ENCODE measurements around the gene SLC39A8.

DNA sequence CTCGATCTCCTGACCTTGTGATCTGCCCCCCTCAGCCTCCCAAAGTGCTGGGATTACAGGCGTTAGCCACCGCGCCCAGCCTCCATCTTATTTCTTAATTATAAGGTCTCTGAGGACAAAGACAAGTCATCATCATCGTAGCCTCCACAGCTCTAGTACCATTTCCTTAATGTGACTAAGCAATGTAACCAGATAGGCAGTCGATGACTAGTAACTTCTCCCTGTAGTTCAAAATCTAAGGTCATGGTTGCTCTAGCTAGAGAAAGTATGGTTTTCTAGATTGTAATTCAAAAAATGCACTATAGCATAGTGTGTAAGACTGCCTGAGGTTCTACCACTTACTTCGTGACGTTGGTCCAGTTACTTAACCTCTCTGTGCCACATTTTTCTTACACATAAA, 6.9 kb downstream of the SLC39A8 start:
- TF ChIP-seq, protein P1, sequence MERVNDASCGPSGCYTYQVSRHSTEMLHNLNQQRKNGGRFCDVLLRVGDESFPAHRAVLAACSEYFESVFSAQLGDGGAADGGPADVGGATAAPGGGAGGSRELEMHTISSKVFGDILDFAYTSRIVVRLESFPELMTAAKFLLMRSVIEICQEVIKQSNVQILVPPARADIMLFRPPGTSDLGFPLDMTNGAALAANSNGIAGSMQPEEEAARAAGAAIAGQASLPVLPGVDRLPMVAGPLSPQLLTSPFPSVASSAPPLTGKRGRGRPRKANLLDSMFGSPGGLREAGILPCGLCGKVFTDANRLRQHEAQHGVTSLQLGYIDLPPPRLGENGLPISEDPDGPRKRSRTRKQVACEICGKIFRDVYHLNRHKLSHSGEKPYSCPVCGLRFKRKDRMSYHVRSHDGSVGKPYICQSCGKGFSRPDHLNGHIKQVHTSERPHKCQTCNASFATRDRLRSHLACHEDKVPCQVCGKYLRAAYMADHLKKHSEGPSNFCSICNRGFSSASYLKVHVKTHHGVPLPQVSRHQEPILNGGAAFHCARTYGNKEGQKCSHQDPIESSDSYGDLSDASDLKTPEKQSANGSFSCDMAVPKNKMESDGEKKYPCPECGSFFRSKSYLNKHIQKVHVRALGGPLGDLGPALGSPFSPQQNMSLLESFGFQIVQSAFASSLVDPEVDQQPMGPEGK (CRISPR knock-in tag; IDR thresholded peaks at IDR 0.05; ENCODE audit: borderline replicate concordance): no peak
- TF ChIP-seq ISL1 (CRISPR knock-in tag; IDR thresholded peaks at IDR 0.05) (no peak), ZNF70 (CRISPR knock-in tag; IDR thresholded peaks at IDR 0.05) (no peak), ZC3H10 (CRISPR knock-in tag; IDR thresholded peaks at IDR 0.05) (no peak), ZFP3 (CRISPR knock-in tag; IDR thresholded peaks at IDR 0.05) (no peak), ZNF565 (CRISPR knock-in tag; conservative IDR thresholded peaks at IDR 0.05; ENCODE audit: low read depth) (no peak), GLIS3 (CRISPR knock-in tag; IDR thresholded peaks at IDR 0.05) (no peak), ZNF8 (CRISPR knock-in tag; IDR thresholded peaks at IDR 0.05) (no peak), SNAI2 (CRISPR knock-in tag; IDR thresholded peaks at IDR 0.05) (no peak), TOX (CRISPR knock-in tag; IDR thresholded peaks at IDR 0.05; ENCODE audit: borderline replicate concordance) (no peak), RARB (CRISPR knock-in tag; IDR thresholded peaks at IDR 0.05) (no peak)
- TF ChIP-seq, protein P2, sequence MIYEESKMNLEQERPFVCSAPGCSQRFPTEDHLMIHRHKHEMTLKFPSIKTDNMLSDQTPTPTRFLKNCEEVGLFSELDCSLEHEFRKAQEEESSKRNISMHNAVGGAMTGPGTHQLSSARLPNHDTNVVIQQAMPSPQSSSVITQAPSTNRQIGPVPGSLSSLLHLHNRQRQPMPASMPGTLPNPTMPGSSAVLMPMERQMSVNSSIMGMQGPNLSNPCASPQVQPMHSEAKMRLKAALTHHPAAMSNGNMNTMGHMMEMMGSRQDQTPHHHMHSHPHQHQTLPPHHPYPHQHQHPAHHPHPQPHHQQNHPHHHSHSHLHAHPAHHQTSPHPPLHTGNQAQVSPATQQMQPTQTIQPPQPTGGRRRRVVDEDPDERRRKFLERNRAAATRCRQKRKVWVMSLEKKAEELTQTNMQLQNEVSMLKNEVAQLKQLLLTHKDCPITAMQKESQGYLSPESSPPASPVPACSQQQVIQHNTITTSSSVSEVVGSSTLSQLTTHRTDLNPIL (CRISPR knock-in tag; IDR thresholded peaks at IDR 0.05; ENCODE audit: low read depth): no peak
- TF ChIP-seq, protein P3, sequence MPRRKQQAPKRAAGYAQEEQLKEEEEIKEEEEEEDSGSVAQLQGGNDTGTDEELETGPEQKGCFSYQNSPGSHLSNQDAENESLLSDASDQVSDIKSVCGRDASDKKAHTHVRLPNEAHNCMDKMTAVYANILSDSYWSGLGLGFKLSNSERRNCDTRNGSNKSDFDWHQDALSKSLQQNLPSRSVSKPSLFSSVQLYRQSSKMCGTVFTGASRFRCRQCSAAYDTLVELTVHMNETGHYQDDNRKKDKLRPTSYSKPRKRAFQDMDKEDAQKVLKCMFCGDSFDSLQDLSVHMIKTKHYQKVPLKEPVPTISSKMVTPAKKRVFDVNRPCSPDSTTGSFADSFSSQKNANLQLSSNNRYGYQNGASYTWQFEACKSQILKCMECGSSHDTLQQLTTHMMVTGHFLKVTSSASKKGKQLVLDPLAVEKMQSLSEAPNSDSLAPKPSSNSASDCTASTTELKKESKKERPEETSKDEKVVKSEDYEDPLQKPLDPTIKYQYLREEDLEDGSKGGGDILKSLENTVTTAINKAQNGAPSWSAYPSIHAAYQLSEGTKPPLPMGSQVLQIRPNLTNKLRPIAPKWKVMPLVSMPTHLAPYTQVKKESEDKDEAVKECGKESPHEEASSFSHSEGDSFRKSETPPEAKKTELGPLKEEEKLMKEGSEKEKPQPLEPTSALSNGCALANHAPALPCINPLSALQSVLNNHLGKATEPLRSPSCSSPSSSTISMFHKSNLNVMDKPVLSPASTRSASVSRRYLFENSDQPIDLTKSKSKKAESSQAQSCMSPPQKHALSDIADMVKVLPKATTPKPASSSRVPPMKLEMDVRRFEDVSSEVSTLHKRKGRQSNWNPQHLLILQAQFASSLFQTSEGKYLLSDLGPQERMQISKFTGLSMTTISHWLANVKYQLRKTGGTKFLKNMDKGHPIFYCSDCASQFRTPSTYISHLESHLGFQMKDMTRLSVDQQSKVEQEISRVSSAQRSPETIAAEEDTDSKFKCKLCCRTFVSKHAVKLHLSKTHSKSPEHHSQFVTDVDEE (CRISPR knock-in tag; IDR thresholded peaks at IDR 0.05): no peak
